ENCODE data around the gene DTNBP1.

- TF ChIP-seq CTCF (IDR thresholded peaks at IDR 0.05) (no peak), POLR2A (IDR thresholded peaks at IDR 0.05) (no peak)
These were observed 88.8 kb downstream of the DTNBP1 start for GRCh38 chr6:15574023-15574422.

Data from testis (tissue), 2 donors.